Measurements from ENCODE around the gene CHRNA3. TPM values are rescaled to one million over a fixed set of nuclear protein-coding genes. Genes with fewer than 3 reads are reported as not detected.

CHRNA3 gene
- total RNA-seq, 2 donors from 2014 or later: 1.7 TPM; not detected in 1

DNA sequence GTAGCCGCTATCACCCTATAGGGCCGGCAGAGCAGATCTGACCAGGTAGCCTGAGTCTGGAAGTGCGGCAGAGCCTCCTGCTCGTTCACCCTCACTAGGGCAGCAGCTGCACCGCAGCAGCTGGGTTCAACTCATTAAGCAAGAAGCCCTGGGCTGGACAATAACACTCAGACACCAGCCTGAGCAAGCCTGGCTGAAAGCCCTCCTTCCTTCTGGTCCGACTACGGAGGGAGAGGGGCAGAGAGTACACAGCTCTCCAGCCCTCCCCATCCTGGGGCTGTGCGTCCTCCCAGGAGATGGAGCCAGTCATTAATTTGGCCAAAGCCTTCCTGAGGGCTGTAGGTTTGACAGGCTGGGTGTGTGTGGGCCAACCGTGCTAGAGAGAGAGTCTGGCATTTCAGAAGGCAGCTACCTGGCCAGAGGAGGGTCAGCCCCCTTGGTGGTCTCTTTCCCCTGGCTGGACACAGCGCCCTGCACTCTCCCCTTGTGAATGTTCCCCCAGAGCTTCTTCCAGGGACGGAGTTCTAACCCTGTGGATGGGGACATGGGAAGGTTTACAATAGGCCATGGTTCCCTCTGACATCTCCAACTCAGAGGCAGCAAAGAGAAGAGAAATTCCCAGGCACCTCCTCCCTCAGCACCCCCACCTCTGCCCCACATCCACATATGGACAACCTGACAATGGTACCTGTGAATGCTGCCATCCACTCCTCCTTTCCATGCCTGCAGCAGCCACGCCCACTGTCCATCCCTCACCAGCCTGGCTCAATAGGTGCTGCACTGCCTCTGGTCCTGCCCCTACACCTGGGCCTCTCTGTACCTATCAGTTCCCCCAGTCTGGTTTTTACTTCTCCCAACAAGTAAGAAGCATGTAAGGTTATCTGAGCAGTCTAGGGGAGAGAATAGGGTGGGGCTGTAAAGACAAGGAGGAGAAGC lies 13.7 kb upstream of the CHRNA3 start:
- DNase-seq (ENCODE audit: low spot score): no peak
- TF ChIP-seq, protein P1, sequence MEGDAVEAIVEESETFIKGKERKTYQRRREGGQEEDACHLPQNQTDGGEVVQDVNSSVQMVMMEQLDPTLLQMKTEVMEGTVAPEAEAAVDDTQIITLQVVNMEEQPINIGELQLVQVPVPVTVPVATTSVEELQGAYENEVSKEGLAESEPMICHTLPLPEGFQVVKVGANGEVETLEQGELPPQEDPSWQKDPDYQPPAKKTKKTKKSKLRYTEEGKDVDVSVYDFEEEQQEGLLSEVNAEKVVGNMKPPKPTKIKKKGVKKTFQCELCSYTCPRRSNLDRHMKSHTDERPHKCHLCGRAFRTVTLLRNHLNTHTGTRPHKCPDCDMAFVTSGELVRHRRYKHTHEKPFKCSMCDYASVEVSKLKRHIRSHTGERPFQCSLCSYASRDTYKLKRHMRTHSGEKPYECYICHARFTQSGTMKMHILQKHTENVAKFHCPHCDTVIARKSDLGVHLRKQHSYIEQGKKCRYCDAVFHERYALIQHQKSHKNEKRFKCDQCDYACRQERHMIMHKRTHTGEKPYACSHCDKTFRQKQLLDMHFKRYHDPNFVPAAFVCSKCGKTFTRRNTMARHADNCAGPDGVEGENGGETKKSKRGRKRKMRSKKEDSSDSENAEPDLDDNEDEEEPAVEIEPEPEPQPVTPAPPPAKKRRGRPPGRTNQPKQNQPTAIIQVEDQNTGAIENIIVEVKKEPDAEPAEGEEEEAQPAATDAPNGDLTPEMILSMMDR (IDR thresholded peaks at IDR 0.05): no peak

DNA sequence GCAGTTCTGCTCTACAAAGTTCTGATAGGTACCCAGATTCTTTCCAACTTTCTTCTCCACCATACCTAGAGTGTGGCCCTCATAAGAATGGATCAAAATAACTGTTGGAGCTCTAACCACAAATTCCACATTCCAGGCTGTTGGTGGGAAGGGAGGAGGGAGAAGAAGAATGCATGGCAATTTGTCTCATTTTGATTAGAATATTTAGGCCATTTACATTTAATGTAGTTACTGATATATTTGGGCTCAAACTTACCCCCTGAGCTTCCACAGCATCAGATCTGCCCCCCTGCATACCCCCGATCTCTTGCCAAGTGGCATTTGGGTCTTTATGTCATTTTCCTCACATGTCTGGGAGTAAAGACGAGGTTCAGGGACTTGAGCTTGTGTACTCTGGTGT lies 12.6 kb upstream of the CHRNA3 start:
- Histone ChIP-seq H3K27me3 (no peaks in the 10 kb centered on the region), H3K36me3 (no peaks in the 10 kb centered on the region), H3K4me3 (no peak overlapping the region), H3K9me3 (peaks cover 0 to 11% of the 10 kb centered on the region in 2 donors), H3K4me1 (no peaks in the 10 kb centered on the region), H3K27ac (no peak overlapping the region)
- no peak for DNase-seq (ENCODE audit: low spot score)
- TF ChIP-seq, protein P1 (IDR thresholded peaks at IDR 0.05): no peak

More for the DNA sequence above, 13.7 kb upstream of the CHRNA3 start:
- no peak overlapping the region for H3K4me3 ChIP-seq
- H3K27ac ChIP-seq: no peak overlapping the region
- no peaks in the 10 kb centered on the region for H3K4me1 ChIP-seq
- no peaks in the 10 kb centered on the region for H3K27me3 ChIP-seq
- H3K9me3 ChIP-seq: peaks cover 0 to 11% of the 10 kb centered on the region in 2 donors
- H3K36me3 ChIP-seq: no peaks in the 10 kb centered on the region

DNA sequence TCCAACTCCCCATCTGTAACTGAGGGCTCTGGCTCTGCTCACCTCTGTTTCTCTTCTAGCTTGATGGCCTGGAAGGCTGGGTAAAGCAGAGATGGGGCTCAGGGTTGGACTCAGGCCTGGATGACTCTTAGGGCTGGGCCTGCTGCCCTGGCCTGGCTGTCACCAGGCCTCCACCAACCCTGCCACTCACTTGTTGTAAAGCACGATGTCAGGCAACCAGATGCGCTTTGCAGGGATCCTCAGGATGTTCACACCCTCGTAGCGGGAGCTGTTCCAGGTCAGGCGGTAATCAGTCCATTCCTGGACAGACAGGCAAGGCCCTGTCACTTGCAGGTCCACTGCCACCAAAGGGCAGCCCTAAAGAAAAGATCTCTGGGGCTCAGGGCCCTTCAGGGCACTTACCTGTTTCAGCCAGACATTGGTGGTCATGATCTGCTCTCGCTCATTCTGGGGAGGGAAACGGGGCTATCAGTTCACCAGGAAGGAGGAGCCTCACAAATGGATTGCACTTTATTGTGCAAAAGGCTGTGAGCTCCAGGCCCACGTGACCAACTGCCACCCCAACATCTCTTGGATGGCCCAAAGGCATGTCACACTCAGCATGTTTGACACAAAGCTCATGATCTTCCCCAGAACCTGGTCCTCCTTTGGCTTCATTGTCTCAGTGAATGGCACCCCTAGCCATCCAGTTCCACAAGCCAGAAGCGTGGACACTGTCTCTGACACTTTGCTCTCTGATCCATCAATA lies 10.3 kb upstream of the CHRNA3 start:
- no peaks in the 10 kb centered on the region for H3K36me3 ChIP-seq
- TF ChIP-seq, protein P1 (IDR thresholded peaks at IDR 0.05): no peak

DNA sequence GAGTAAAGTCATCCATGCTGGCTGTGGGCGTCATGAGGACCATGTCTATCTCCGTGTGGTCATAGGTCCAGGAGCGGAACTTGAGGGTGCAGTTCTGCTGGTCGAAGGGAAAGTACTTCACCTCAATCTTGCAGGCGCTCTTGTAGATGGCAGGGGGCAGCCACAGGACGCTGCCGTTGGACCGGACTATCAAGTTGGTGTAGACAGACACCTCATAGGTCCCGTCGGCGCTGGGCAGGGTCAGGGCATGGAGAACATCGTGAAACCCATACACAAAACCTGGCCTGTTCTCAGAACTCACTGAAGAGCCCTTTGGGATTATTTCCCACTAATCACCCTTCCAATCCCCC lies 8.9 kb upstream of the CHRNA3 start:
- Histone ChIP-seq H3K36me3 (no peaks in the 10 kb centered on the region), H3K27me3 (no peaks in the 10 kb centered on the region), H3K9me3 (peaks cover 0 to 11% of the 10 kb centered on the region in 2 donors), H3K4me1 (no peaks in the 10 kb centered on the region), H3K4me3 (no peak overlapping the region), H3K27ac (no peak overlapping the region)
- DNase-seq (ENCODE audit: low spot score): no peak
- TF ChIP-seq, protein P1 (IDR thresholded peaks at IDR 0.05): no peak

More for the DNA sequence above, 10.3 kb upstream of the CHRNA3 start:
- Histone ChIP-seq H3K4me1 (no peaks in the 10 kb centered on the region), H3K27ac (no peak overlapping the region), H3K27me3 (no peaks in the 10 kb centered on the region), H3K9me3 (peaks cover 0 to 11% of the 10 kb centered on the region in 2 donors), H3K4me3 (no peak overlapping the region)
- no peak for DNase-seq (ENCODE audit: low spot score)

DNA sequence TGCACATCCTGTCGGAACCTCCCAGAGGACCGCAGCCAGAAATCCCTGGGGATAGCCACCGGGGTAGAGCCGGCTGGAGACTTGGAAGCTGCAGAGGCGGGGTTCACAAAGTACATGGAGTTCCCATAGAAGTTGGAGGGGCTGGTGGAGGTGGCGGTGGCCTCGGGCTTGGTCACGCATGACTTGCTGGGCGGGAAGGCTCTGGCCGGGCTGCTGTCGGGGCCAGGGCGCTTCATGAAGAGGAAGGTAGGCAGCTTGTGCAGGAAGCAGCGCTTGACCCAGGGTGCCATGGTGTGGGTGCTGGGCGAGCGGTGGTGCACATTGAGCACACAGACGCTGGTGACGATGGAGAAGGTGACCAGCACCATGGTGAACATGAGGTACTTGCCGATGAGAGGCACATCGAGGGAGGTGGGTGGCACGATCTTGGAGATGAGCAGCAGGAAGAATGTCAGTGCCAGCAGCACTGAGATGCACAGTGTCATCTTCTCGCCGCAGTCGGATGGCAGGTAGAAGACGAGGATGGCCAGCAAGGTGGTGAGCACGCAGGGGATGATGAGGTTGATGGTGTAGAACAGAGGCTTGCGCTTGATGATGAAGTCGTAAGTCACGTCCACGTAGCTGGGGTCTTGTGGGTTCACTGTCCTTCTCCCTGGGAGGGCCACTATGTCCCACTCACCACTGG lies 8.4 kb upstream of the CHRNA3 start:
- no peaks in the 10 kb centered on the region for H3K36me3 ChIP-seq
- TF ChIP-seq, protein P1 (IDR thresholded peaks at IDR 0.05): no peak

More for the DNA sequence above, 8.4 kb upstream of the CHRNA3 start:
- H3K9me3 ChIP-seq: peaks cover 0 to 11% of the 10 kb centered on the region in 2 donors
- H3K27me3 ChIP-seq: no peaks in the 10 kb centered on the region
- H3K4me3 ChIP-seq: no peak overlapping the region
- H3K4me1 ChIP-seq: no peaks in the 10 kb centered on the region
- H3K27ac ChIP-seq: no peak overlapping the region
- no peak for DNase-seq (ENCODE audit: low spot score)
